Suprapubic skin (tissue), 4 donors: ENCODE results near the gene SEPTIN8.

Source experiments
- CTCF ChIP-seq, 2 donors: fragments of 200-600 bp in 1 of 2; fragments of 450-650 bp in 1 of 2; sonication (generic) in 1 of 2; IDR thresholded peaks; one replicate each; pipeline ENCODE4 v1.5.1; 2016 to 2019; ENCODE audit warnings: antibody characterized with exemption in 2 of 2, mild to moderate bottlenecking in 1 of 2, moderate library complexity in 1 of 2
- POLR2A ChIP-seq, 2 donors: fragments of 450-650 bp; IDR thresholded peaks; one replicate each; pipeline ENCODE4 v1.6.1; 2017; ENCODE audit warnings: antibody characterized with exemption in 2 of 2, mild to moderate bottlenecking in 2 of 2, moderate library complexity in 2 of 2
- POLR2AphosphoS5 ChIP-seq, 3 donors: sonication (generic); formaldehyde crosslinking; IDR thresholded peaks; one replicate each; pipeline ENCODE4 v1.6.1; 2017; ENCODE audit warnings: antibody characterized with exemption in 3 of 3

GRCh38 chr5:132810605-132811004 lies 33.6 kb upstream of the SEPTIN8 start:
- TF ChIP-seq CTCF (IDR thresholded peaks at IDR 0.05) (no peak), POLR2AphosphoS5 (IDR thresholded peaks at IDR 0.05) (no peak), POLR2A (IDR thresholded peaks at IDR 0.05) (no peak)
